ENCODE measurements around the gene UROC1.

UROC1 gene

GRCh38 chr3:126438186-126438585, 79.4 kb downstream of the UROC1 start:
- no peak for TF ChIP-seq FOXP2 (optimal IDR thresholded peaks at IDR 0.05; ENCODE audit: borderline replicate concordance, extremely low read depth, extremely low read length, insufficient read depth)
- TF ChIP-seq TAF1 (IDR thresholded peaks at IDR 0.05; ENCODE audit: borderline replicate concordance, insufficient read depth, low read length), result no peak
- no peak for TF ChIP-seq SIN3A (IDR thresholded peaks at IDR 0.05; ENCODE audit: borderline replicate concordance, insufficient read depth, low read length)
- no peak for TF ChIP-seq POLR2AphosphoS5 (IDR thresholded peaks at IDR 0.05; ENCODE audit: low read depth, low read length)
- TF ChIP-seq, protein P1, sequence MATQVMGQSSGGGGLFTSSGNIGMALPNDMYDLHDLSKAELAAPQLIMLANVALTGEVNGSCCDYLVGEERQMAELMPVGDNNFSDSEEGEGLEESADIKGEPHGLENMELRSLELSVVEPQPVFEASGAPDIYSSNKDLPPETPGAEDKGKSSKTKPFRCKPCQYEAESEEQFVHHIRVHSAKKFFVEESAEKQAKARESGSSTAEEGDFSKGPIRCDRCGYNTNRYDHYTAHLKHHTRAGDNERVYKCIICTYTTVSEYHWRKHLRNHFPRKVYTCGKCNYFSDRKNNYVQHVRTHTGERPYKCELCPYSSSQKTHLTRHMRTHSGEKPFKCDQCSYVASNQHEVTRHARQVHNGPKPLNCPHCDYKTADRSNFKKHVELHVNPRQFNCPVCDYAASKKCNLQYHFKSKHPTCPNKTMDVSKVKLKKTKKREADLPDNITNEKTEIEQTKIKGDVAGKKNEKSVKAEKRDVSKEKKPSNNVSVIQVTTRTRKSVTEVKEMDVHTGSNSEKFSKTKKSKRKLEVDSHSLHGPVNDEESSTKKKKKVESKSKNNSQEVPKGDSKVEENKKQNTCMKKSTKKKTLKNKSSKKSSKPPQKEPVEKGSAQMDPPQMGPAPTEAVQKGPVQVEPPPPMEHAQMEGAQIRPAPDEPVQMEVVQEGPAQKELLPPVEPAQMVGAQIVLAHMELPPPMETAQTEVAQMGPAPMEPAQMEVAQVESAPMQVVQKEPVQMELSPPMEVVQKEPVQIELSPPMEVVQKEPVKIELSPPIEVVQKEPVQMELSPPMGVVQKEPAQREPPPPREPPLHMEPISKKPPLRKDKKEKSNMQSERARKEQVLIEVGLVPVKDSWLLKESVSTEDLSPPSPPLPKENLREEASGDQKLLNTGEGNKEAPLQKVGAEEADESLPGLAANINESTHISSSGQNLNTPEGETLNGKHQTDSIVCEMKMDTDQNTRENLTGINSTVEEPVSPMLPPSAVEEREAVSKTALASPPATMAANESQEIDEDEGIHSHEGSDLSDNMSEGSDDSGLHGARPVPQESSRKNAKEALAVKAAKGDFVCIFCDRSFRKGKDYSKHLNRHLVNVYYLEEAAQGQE (IDR thresholded peaks at IDR 0.05; ENCODE audit: insufficient read depth in 1 of 2, low read depth in 2 of 2, low read length in 2 of 2), result no peak

DNA sequence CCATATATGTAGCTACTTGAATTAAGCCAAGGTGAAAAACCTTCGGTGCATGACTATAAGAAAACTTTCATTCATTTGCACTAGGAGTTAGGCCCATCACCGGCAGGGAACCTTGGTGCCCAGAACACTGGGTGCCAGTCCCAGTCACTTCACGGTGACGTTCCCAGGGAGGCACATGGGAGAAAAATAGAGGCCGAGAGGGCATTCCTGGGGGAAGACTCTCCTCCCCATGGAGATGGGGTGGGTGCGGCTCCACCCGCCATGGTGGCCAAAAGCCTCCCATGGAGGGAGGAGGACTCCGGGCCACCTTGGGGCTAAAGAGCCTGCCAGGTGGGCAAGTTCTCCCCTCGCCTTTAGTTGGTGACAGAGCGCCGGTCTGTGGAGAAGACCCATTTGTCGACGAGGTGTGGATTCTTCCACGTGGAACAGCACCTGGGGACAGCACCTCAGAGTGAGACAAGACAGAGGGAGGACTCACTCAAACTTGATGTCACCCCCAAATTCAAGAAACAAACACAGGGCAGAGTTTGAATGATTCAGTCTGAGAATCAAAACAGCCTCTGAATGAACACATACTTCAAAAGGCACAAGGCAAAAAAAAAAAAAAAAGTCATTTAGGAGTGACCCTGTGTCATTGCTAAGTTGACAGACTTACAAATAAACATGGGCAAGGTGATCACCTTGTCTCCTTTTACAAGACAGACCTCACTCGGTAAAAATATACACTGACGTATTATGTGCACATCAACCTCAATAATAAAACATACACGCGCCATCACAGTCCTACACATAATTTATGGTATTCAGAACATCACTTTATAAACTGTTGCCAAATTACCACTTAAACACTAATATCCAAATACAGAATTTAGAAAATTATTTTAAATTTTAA, 80.5 kb downstream of the UROC1 start:
- TF ChIP-seq SIN3A (IDR thresholded peaks at IDR 0.05; ENCODE audit: borderline replicate concordance, insufficient read depth, low read length) (no peak), POLR2AphosphoS5 (IDR thresholded peaks at IDR 0.05; ENCODE audit: low read depth, low read length) (no peak), TAF1 (IDR thresholded peaks at IDR 0.05; ENCODE audit: borderline replicate concordance, insufficient read depth, low read length) (no peak), FOXP2 (optimal IDR thresholded peaks at IDR 0.05; ENCODE audit: borderline replicate concordance, extremely low read depth, extremely low read length, insufficient read depth) (no peak)
- TF ChIP-seq, protein P1 (IDR thresholded peaks at IDR 0.05; ENCODE audit: insufficient read depth in 1 of 2, low read depth in 2 of 2, low read length in 2 of 2), result no peak

- TF ChIP-seq FOXP2 (optimal IDR thresholded peaks at IDR 0.05; ENCODE audit: borderline replicate concordance, extremely low read depth, extremely low read length, insufficient read depth) (no peak), POLR2AphosphoS5 (IDR thresholded peaks at IDR 0.05; ENCODE audit: low read depth, low read length) (no peak), SIN3A (IDR thresholded peaks at IDR 0.05; ENCODE audit: borderline replicate concordance, insufficient read depth, low read length) (no peak), TAF1 (IDR thresholded peaks at IDR 0.05; ENCODE audit: borderline replicate concordance, insufficient read depth, low read length) (no peak)
- TF ChIP-seq, protein P1 (IDR thresholded peaks at IDR 0.05; ENCODE audit: insufficient read depth in 1 of 2, low read depth in 2 of 2, low read length in 2 of 2), result no peak
Observed at GRCh38 chr3:126435456-126436315, 81.9 kb downstream of the UROC1 start.

- no peak for TF ChIP-seq FOXP2 (optimal IDR thresholded peaks at IDR 0.05; ENCODE audit: borderline replicate concordance, extremely low read depth, extremely low read length, insufficient read depth)
Observed at GRCh38 chr3:126434931-126435411, 82.6 kb downstream of the UROC1 start.

DNA sequence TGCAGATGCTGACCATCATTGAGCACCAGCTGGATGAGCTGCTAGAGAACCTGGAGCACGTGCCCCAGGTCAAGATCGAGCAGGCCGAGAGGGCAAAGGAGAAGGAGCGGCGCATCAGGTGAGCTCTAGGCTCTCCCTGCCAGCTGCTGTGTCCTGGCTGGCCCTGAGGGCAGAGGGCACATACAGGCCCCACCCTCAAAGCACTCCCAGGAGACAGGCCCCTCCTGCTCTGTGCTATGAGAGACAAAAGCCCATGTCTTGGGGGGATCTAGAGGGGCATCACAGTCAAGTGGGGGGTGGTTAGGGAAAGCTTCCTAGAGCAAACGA, 83.3 kb downstream of the UROC1 start:
- TF ChIP-seq FOXP2 (optimal IDR thresholded peaks at IDR 0.05; ENCODE audit: borderline replicate concordance, extremely low read depth, extremely low read length, insufficient read depth) (no peak), TAF1 (IDR thresholded peaks at IDR 0.05; ENCODE audit: borderline replicate concordance, insufficient read depth, low read length) (no peak), SIN3A (IDR thresholded peaks at IDR 0.05; ENCODE audit: borderline replicate concordance, insufficient read depth, low read length) (no peak)

Data from PFSK-1 (cell line).